Measurements from ENCODE around the gene NPIPB8.
"Not testable (repeated sequence)": the region's sequence is repeated elsewhere in the genome, so short reads cannot be mapped to it uniquely, and the experiment has no call there.

NPIPB8 gene

DNA sequence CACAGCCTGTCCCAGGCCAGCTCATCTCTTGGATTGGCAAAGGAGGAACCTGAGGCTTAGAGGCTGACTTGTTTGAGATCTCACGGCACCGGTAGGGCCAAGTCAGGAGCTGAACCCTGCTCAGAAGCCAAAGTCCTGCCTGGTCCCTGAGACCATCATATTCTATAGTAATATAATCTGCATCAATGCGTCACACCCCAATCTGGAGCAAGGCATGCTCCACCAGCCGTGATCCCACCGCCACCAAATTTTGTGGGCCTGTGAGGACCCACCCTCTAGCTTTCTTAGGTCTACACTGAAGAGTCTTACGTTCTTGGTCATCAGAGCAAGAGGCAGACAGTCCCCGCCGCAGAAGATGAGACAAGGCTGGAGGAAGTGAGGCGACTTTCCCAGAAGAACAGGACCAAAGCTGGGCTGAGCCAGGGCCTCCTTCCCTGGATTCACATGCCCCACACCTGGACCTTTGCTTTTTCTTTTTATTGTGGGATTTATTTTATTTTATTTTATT lies 30.7 kb upstream of the NPIPB8 start:
- DNase-seq, result no peak

DNA sequence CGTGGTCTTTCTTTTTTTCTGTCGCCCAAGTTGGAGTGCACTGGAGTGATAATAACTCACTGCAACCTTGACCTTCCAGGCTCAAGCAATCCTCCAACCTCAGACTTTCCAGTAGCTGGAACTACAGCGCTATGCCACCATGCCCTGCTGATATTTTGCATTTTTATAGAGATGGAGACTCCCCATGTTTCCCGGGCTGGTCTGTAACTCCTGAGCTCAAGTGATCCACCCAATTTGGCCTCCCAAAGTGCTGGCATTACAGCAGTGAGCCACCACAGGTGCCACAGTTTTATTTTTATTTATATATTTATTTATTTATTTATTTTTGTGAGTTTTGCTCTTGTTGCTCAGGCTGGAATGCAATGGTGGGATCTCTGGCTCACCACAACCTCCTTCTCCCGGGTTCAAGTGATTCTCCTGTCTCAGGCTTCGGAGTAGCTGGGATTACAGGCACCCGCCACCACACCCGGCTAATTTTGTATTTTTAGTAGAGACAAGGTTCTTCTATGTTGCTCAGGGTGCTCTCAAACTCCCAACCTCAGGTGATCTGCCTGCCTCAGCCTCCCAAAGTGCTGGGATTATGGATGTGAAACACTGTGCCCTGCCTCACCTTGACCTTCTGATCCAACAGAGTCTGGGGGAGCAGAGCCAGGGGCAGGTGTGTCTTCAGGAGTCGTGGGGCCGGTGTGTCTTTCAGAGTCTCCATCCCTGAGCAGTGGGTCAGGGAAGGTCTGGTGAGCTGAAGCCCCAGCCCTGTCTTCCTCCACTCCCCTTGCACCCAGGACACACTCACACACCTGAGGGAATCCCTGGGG lies 30.0 kb upstream of the NPIPB8 start:
- not testable (repeated sequence) for DNase-seq

DNA sequence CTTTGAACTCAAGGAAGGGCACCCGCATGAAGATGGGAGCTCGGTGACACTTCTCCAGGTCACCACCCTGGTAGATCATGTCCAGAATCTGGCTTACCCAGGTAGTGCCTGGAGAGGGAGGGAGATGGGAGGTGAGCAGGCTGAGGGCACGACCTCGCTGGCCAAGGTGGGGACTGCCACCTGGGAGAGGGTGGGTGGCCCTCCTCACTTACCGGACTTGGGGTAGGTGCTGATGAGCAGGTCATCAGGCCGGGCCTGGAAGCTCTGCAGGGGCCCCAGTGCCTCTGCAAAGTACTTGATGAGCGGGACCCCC lies 29.4 kb upstream of the NPIPB8 start:
- not testable (repeated sequence) for DNase-seq

DNA sequence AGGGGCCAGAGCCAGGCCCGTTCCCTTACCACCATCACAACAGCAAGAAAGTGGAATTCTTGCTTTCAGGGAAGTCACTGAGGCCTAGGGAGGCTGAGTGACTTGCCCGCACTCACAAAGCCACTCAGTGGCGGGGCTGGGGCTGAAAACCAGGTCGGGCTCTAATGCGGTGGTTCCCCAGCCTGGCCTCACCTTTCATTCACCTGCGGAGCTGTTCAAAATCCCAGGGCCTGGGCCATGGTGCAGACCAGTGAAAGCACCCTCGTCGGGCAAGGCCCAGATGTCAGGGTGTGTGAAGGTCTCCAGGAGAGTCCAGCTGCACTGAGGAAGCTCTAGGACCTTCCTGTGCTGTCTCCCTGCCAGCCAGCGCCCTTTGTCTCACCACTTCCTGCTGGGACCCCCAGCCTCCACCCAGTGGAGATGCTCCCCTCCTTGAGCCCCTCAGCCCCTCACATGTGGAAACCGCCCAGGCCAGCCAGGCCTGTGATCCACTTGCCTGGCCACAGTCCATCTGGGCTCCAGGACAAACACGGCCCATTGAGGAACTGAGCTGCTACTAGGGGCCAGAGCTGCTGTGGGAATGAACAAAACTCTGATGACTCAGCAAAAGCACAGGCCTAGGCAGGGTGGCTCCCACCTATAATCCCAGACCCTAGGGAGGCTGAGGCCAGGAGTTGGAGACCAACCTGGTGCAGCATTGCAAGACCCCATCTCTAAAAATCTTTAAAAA lies 28.8 kb upstream of the NPIPB8 start:
- DNase-seq, result not testable (repeated sequence)

DNA sequence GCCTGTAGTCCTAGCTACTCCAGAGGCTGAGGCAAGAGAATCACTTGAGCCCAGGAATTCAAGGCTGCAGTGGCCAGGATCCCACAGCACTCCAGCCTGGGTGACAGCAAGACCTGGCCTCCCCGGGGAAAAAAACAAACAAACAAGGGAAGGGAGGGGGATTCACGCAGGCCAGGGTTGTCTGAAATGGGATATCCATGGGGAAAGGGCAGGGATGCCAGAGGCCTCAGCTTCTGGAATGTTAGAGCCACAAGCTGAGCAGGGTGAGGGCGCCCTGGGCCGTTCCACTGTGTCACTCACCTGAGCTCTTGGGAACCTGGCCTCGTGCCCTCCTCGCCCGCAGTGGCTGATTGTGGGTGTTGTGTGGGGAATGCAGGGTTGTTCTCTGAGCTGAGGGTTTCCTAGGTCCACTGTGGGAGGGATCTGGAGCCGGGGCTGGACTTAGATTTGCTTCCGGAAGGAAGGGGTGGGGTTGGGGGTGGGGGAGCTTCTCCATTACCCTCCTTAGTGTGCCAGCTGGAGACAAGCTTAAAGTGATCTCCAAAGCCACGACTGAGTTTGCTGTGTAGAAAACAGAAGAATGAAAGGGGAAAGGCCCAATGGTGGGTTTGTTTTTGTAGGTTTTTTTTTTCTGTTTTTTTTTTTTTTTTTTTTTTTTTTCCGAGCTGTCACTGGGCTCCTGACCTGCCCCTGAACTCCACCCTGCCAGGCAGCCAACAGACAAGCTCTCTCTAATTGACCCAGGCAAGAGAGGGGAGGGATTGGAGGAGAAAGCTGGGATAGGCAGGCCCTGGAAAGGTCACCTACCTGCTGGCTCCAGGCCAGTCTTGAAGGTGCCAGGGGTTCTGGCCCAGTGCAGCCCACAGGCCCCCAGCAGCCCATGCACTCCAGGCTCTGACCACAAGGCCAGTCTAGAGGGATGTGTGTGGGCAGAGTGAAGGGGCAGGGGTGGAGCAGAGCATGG lies 28.0 kb upstream of the NPIPB8 start, which contains the start of gene SULT1A1:
Gene SULT1A1, minus strand, starts transcription at position 414 of the 964 bp plus-strand sequence. CDS start 1,189 bp downstream, outside the sequence.
- DNase-seq, result no peak

DNA sequence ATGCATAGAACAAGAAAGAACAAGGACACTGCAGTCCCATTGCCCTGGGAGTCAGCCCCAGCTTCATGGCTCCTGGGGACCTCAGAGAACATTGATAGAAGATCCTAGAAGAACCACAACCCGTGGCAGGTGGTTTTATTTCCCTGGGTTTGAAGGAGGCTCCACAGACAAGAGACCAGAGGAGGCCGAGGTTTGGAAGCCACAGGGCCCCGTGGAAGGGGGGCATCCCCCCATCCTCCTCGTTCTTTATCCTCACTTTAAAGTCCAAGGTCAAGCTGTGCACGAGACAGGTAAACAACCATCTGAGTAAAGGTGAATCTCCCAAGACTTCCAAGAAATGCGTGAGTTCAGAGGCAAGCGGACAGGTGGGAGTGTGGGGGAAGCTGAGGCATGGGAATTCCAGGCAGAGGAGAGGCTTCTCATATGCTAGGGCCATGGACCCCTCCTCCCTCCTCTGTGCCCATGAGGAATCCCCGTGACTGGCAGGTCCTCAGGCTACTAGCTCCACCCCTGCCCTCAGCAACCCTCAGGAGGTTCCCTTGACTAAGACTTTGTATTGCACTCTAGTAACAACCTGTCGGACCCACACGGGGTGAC lies 27.2 kb upstream of the NPIPB8 start:
- no peak for DNase-seq

DNA sequence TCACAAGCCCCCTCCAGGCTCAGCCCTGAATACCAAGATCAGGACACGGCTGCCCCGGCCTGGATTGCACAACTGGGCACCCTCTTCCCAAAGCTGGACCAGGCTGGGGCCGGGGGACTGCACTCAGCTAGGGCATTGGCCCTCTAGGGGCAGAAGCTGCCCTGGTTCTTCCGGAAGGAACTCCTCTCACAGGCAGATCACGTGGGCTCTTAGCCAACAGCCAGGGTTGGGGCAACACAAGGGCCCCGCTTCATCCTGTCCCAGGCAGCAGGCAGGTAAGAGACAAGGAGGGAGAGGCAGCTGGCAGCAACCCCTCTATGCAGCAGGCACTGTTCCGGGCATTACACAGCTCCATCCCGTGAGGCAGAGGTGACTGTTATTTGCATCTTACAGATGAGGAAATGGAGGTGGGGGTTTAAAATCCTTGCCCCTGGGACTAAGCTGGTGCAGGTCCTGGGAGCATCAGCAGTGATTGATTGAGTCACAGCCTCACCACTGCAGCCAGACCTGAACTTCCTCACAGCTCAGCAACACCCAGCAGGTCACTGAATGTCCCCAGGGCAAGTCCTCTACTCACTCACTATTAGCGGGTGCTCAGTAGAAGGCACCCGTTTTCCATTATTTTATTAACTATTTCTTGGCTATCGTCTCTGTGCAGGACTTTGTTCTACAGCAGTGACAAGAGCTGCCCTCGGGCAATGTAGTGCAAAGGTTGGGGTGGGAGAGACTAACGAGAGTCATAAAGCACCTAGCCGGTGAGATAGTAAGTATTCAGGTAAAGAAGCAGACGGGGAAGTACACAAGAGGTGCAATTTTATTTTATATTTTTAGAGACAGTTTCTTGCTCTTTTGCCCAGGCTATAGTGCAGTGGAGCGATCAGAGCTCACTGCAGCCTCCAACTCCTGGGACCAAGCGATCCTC lies 25.2 kb upstream of the NPIPB8 start:
- DNase-seq, result not testable (repeated sequence)

DNA sequence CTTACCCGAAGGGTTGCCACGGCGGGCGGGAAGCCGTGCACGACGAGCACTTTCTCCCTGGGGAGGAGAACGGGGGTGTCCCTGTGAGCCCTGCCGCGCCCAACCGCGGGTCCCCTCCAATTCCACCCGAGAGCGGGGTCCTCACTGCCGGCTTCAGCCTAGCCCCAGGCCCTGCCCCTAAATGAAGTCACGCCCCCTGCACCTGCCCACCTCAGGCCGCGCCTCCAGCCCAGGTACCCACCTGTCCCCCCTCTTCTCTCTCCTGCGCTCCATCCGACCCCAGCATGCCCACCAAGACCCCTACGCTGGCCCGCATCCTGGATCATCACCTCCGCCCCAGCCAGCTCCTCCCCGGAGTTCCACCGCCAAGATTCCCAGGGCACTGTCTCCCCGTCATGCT lies 24.0 kb upstream of the NPIPB8 start:
- DNase-seq, result not testable (repeated sequence)

DNA sequence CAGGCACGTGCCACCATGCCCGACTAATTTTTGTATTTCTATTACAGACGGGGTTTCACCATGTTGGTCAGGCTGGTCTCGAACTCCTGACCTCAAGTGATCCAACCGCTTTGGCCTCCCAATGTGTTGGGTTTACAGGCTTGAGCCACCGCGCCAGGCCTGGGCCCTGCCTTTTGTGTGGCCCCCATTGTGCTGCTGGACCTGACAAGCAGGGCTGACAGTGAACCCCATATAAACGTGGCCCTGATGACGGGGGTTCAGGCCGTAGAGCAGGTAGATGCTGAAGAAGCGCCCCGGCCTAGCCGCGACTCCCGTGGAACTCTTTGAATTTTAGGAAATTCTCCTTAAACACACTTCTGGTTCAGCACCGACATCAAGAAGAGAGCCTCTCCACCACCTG lies 23.3 kb upstream of the NPIPB8 start:
- not testable (repeated sequence) for DNase-seq

DNA sequence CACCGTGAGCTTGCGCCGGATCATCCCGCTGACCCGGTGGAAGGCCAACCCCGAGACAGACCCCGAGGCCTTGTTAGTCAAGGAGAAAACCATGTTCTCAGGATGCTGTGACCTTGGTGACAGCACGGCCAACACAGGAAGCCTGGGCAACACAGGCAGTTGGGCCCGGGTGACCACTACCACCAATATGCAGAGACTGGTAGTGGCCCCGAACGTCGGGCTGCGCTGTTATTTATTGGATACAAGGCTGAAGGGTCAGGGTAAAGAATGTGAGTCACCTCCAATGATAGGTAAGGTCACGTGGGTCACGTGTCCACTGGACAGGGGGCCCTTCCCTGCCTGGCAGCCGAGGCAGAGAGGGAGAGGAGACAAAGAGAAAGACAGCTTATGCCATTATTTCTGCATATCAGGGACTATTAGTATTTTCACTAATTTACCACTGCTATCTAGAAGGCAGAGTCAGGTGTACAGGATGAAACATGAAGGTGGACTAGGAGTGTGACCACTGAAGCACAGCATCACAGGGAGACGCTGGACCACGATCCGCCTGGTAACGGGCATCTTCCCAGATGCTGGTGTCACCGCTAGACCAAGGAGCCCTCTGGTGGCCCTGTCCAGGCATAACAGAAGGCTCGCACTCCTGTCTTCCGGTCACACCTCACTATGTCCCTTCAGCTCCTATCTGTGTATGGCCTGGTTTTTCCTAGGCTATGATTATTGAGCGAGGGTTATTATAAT lies 22.2 kb upstream of the NPIPB8 start:
- DNase-seq, result not testable (repeated sequence)

DNA sequence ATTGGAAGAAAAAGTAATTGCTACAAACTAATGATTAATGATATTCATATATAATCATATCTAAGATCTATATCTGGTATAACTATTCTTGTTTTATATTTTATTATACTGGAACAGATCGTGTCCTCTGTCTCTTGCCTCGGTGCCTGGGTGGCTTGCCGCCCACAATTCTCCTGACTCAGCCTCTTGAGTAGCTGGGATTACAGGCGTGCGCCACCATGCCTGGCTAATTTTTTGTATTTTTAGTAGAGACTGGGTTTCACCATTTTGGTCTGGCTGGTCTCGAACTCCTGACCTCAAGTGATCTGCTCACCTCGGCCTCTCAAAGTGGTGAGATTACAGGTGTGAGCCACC lies 21.7 kb upstream of the NPIPB8 start:
- DNase-seq, result not testable (repeated sequence)

DNA sequence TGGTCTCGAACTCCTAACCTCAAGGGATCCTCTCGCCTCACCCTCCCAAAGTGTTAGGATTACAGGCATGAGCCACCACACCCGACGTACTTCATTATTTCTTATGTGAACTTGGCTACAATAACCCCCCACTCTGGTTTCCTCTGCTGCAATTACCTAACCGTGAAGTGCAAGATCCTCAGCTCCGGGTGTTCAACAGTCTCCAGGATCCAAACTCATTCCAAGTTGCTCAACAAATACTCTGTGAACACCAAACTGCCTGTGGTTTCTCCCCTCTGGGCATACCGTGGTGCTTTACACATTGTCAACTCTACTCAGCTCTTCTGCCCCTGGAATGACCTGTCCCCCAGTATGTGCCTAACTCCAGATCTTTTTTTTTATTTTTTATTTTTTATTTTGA lies 21.2 kb upstream of the NPIPB8 start:
- DNase-seq, result no peak

DNA sequence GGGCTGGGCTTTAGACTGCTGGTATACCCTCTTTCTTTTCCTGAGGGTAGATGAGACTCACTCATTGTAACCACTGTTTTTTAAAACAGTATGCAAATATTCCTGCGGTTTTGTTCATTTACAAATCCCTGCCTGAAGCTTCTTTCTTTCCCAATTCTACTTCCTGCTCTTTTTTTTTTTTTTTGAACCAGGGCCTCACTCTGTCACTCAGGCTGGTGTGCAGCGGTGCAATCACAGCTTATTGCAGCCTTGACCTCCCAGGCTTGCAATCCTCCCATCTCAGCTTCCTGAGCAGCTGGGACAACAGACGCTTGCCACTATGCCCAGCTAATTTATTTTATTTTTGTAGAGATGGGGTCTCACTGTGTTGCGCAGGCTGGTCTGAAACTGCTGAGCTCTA lies 20.0 kb upstream of the NPIPB8 start:
- DNase-seq, result no peak

DNA sequence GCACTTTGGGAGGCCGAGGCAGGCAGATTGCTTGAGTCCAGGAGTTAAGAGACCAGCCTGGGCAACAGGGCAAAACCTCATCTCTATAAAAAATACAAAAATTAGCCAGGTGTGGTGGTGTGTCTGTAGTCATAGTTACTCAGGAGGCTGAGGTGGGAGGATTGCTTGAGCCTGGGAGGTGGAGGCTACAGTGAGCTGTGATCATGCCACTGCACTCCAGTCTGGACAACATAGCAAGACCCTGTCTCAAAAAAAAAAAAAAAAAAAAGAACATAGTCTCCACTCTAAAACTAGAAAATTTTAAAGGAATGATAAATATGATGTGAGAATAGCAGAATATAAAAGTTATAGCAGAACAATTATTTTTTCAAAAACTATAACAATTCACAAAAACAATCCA lies 17.5 kb upstream of the NPIPB8 start:
- DNase-seq, result not testable (repeated sequence)

DNA sequence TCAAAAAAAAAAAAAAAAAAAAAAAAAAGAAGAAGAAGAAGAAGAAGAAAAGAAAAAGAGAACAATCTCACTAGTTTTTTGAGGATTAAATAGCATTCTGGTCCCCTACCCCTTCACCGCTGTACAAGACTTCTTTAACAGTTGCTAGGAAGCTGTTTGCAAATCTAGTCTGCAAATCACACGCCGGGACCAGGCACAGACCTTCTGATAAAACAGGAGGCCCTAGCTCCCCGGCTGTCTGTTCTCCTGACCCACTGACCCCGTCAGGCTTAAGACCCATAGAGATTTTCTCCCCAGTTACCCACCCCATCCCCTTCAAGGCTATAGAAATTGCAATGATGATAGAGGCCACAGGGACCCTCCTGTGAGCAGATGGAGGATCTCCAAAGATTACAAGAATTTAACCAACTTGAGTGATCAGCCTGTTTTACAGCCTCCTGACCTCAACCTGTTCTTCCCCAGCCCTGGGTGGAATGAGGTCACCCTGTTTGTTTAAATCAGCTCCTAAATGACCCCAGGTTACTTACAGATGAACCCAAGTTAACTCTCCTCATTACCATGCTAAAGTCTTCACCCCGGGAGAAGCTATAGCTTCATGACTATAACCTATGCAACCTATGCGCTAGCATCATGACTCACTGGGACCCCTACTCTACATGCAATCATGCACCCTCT lies 16.2 kb upstream of the NPIPB8 start:
- DNase-seq, result no peak

DNA sequence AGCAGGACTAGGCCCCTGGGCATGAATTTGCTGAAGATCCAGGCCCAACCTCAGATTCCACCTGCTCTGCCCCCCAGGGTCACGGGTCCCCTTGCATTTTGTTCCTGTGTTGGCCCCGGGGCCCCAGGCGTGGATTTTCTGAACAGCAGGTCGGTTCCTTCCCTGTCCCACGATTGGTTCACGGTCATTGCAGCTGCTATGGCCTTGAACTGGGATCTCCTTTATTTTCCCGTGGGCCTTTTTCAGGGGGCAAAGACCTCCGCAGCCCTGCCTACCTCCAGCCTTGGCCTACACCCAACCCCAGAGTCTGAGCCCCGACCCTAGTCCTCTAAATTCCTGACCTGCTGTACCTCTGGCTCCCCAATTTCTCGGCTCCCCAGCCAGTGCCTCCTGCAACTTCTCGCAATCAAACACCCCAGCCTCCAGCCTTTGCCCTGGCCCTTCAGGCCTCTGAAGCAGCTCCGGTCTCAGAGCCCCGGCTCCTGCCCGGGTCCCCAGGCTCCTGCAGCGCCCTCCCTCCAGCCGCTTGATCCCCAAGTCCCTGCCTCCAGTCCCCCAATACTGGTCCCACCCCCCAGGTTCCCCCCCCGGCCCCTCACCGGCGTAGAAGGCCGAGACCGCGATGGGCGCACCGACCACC lies 15.2 kb upstream of the NPIPB8 start:
- not testable (repeated sequence) for DNase-seq

DNA sequence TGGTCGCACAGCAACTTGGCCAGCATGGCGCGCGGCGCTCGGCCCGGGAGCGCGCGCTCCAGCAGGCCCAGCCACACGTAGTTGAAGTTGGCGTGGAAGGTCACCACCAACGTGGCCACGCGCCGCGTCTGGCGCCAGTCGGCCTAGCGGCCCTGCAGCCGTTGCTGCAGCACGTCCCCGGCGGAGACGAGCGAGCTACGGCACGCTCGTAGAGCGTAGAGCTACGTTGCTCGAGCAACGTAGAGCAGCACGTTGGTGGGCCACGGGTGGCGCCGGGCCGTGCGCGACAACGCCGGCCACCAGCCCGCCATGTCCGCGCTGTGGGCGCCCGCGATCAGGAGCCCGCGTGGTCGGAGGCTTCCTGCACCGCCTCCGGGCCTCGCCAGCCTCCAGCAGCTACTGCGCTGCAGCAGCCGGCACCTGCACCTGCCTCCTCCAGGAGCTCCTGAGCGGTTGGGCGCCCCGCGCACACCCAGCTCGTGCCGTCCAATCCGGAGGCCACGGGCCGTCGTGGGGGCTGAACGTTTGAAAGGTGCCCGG lies 14.6 kb upstream of the NPIPB8 start:
- DNase-seq, result no peak

DNA sequence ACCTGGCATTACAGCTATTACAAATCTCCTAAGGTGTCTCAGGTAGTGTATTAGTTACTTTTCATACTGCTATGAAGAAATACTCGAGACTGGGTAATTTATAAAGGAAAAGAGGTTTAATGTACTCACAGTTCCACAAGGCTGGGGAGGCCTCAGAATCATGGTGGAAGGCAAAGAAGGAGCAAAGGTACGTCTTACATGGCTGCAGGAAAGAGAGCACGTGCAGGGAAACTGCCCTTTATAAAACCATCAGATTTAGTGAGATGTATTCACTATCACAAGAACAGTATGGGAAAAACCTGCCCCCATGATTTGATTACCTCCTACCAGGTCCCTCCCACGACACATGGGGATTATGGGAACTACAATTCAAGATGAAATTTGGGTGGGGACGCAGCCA lies 7.0 kb upstream of the NPIPB8 start:
- not testable (repeated sequence) for DNase-seq

Data from NCI-H1436 treated with DMSO at 0.1 percent for 48 hours (cell line).